HG03097 (cell line): ENCODE data around the gene CCDC148.
"Not testable (repeated sequence)": the region's sequence is repeated elsewhere in the genome, so short reads cannot be mapped to it uniquely, and the experiment has no call there.

Experiments used
- ATAC-seq: cut with Tn5 transposase; IDR thresholded peaks from one replicate; pipeline ENCODE4 v1.9.1; 2021; ENCODE audit not compliant: unreplicated experiment, low FRiP score

The CCDC148 gene

DNA sequence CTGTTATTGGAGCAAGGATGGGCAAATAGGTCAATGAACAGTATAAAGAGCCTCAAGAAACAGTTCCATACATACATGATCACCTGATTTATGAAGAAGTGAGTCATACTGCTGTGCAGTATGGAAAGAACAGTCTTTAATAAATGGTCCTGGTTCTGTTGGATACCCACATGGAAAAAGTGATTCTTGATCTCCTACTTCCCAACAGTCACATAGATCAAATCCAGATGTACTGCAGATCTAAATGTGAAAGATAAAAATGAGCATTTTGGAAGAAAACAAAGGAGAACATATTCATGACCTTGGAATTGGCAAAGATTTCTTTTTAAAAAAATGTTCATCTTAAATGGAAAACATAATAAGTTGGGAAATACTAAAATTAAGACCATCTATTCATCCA lies 75.8 kb downstream of the CCDC148 start:
- no peak for ATAC-seq

DNA sequence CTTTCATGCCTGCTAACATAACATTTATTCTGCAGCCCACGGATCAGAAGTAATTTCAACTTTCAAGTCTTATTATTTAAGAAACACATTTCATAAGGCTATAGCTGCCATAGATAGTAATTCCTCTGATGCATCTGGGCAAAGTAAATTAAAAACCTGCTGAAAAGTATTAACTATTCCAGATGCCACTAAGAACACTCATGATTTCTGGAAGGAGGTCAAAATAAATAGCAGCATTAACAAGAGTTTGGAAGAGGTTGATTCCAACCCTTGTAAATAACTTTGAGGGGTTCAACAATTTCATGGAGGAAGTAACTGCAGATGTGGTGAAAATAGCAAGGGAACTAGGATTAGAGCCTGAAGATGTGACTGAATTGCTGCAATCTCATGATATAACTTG lies 77.6 kb downstream of the CCDC148 start:
- ATAC-seq, result no peak

DNA sequence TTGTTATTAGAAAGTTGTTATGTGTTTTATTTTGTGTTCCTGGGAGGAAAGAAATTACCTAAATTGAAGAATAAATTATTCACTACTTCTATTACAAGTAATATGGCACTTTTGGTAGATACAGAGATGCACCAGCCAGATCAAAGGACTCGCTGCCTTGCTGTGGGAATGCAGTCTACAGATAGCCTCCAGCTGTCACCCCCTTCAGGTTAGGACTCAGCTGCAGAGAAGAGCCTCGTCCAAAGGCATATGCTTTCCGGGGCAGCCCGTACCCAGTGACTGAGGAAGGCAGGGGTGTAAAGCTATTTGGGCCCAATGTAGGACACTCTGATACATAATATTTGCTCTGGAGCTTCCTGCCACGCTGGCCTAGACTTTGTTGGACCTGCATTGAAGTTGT lies 90.2 kb downstream of the CCDC148 start:
- no peak for ATAC-seq

DNA sequence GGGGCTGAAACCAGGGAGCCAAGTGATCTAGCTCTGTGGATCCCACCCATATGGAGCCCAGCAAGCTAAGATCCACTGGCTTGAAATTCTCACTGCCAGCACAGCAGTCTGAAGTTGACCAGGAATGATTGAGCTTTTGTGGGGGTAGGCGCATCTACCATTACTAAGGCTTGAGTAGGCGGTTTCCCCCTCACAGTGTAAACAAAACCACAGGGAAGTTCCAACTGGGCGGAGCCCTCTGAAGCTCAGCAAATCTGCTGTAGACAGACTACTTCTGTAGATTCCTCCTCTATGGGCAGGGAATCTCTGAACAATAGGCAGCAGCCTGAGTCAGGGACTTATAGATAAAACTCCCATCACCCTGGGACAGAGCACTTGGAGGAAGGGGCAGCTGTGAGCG lies 96.7 kb downstream of the CCDC148 start:
- ATAC-seq, result no peak

DNA sequence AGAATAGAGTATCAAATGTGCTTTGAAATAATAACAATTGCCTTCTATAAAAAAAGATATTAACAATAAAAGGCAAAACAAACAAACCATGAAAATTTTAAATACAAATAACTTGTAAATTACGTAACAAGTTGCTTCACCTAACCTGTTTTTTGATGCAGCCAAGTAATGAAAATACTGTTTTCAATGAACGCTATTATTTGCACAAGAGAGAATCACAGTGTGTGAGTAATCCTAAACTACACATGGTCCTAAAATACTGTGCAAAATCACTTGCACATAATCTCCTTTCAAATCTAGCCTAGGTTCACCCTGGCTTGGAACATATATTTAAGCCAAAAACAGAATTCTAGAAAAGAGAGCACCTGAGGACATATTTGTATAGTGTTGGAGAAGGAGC lies 98.9 kb downstream of the CCDC148 start:
- no peak for ATAC-seq

DNA sequence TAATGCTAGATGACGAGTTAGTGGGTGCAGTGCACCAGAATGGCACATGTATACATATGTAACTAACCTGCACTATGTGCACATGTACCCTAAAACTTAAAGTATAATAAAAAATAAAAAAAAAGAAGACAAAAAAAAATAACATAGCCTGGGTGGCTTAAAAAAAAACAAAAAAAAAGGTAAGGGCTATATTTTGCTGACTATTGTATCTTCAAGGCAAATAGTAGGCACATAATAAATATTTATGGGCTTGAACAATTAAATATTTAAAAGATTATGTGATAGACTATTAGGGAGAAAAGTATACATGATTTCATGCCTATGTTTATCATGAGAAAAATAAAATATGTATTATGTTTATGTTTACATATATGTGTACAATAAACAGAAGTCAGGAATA lies 99.4 kb downstream of the CCDC148 start:
- ATAC-seq, result no peak

DNA sequence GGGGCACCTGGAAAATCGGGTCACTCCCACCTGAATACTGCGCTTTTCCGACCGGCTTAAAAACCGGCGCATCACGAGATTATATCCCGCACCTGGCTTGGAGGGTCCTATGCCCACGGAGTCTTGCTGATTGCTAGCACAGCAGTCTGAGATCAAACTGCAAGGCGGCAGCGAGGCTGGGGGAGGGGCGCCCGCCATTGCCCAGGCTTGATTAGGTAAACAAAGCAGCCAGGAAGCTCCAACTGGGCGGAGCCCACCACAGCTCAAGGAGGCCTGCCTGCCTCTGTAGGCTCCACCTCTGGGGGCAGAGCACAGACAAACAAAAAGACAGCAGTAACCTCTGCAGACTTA lies 105.1 kb downstream of the CCDC148 start:
- not testable (repeated sequence) for ATAC-seq

DNA sequence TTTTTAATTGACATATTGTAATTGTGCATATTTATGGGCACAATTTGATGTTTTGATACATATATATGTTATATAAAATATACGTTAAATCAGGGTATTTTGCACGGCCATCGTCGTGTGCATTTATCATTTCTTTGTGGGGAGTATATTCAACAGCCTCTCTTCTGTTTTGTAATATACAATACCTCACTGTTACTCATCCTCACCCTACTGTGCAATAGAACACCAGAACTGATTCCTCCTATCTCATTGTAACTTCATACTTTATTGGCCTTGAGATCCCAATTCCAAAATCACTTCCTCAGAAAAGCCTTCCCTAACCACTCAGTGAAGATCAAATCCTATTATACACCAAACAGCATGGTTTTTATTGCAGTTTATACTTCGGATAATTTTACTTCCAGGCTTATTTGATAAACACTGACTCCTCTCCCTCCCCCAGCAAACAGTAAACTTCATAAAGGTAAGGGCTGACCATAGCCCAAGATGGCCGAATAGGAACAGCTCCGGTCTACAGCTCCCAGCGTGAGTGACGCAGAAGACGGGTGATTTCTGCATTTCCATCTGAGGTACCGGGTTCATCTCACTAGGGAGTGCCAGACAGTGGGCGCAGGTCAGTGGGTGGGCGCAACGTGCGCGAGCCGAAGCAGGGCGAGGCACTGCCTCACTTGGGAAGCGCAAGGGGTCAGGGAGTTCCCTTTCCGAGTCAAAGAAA lies 105.6 kb downstream of the CCDC148 start:
- ATAC-seq, result not testable (repeated sequence)

DNA sequence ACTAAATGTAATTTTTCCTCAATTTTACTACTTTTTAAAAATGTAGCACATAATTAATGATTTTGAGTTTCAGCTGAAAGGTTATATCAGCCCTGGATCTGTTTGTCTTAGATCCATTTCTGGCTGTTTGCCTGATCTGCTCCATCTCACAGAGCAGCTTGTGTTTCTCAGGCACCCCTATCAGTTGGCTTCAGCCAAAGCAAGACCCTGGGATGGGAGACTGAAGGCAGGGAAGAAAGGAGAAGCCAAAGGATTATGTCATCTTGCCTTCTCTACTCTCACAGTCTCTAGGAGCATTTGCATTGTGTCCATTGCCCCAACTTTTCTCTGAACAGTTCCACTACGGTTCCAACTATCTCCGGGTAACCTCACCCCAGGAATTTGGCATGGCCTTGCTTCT lies 110.5 kb downstream of the CCDC148 start:
- no peak for ATAC-seq

DNA sequence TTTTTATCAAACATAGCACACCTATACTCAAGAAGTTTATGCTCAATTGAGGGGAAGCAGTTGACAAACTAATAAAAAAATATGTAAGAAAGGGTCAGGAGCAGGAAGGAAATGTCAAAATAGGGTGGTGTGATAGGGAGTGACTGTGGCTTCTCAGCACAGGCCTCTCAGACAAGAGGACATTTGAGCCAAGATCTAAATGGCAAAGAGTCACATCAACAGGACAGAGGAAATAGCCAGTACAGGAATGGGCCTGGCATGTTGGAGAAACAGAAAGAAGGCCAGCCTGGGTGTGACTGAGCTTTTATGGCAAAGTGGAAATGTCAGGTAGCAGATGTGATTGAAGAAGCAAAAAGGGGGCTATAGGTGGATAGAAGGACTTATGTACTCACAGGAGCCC lies 117.0 kb downstream of the CCDC148 start:
- ATAC-seq, result no peak

DNA sequence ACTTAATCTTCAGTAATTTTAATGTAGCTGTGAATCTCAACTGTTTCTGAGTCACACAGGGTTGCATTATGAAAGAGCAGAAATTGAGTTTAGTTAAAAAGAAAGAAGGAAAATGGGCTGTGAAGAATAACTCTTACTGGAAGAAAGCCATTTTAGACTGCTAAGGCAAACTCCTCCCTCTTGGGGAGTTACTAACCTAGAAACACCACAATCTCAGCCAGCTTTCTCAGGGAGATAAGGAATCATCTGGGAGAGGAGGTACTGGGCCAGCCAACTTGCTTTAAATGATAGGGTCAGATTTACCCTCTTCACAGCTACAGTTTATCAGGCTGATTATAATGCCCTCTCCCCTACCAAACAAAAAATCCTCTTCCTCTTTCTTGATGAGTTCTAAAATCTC lies 119.5 kb downstream of the CCDC148 start:
- ATAC-seq, result no peak

DNA sequence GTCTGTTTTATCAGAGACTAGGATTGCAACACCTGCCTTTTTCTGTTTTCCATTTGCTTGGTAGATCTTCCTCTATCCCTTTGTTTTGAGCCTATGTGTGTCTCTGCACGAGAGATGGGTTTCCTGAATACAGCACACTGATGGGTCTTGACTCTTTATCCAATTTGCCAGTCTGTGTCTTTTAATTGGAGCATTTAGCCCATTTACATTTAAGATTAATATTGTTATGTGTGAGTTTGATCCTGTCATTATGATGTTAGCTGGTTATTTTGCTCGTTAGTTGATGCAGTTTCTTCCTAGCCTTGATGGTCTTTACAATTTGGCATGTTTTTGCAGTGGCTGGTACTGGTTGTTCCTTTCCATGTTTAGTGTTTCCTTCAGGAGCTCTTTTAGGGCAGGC lies 124.8 kb downstream of the CCDC148 start:
- not testable (repeated sequence) for ATAC-seq

DNA sequence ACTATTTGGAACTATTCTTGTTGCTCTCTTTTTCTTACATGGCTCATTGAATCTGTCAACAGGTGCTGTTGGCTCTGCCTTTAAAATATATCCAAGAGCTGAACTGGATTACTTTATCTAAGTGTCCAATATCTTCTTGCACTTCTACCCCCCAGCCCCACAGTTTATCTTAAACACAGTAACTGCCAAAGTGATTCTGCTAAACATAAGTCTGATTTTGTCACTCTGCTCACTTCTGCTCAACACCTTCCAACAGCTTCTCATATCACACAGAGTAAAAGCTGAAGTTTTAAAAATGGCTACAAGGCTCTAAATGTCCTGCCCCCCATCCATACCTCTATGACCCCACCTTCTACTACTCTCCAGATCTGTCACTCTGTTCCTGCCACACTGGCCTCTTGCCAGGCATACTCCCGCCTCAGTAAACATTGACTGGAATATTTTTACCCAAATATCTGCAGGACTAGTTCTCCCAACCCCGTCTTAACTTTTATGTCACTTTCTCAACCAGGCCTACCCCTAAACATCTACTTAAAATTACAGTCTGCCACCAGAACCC lies 130.7 kb downstream of the CCDC148 start:
- no peak for ATAC-seq

DNA sequence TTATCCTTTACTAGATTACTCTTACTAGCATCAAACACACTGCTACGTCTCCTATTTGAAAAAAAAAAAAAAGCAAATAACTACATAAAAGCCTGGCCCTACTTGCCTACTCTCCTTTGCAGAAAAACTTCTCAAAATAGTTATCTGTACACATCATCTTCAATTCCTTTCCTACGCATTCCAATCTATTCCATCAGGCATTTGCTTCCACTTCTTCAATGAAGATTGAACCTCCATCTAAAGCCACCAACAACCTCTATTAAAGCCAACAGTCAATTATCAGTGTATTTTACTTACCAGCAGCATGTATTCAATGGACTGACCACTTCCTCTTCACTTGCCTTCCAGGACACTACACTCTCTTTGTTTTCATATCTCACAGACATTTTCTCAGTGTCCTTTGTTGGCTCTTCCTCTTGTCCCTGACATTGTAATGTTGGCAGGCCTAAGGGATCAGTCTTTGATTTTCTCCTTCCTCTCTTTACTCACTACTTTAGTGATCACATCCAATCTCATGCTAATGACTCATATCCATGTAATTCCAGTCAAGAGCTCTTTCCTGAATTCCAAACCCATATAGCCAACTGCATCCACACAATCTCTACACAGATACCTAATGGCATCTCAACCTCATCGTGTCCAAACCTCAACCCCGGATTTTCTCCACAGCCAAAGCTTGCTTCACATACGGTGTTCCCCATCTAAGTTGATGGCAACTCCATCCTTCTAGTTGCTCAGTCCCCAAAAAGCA lies 131.3 kb downstream of the CCDC148 start:
- ATAC-seq, result no peak

DNA sequence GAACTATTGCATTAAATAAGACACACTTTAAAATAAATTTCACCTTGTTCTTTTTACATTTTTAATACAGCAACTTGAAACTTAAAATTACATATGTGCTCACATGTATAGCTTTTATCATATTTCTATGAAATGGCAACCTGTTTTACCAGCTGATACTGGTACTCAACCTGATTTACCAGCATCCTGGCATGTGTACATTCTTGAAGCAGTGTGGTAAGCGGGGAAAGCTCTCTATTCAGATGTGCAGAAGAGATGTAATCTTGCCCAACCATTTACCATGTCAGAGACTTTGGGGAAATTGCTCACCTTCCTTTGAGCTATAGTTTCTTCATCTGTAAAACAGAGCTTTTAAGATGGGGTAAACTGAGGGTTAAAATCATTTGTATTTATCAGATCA lies 133.2 kb downstream of the CCDC148 start:
- no peak for ATAC-seq

DNA sequence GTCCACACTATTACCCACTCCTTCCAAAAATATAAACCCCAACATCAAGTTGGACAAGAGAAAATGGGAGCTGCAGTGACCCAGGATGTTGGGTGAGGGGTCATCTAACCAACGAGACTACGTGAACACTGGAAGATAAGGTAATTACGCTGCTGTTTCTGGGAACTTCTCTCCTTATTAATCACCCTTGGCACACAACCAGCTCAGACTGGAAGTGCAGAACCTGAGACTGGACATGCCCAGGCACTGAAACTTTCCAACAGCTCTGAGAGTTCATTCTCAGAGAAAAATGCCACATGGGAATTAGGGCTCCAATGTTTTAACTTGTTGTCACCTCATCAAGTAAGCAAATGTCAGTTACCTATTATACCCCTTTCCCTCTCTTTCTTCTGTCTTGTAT lies 135.3 kb downstream of the CCDC148 start:
- ATAC-seq, result no peak

DNA sequence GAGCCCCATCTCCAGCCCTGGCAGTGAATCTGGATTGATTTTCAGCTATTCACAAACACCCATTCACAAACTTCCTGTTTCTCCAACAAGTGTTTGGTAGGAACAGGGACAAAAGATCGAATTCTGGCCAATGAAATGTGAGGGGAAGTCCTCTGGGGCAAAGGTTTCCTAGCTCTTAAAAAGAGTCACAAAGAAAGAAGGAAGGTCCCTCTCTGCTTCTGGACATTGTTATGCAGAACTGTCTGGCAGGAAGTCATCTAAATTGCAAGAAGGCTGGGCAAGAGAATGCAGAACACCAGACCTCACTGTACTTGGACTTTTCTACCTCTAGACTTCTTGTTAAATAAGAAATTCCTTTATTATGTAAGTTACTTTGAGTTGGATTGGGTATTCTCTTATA lies 137.3 kb downstream of the CCDC148 start:
- no peak for ATAC-seq

DNA sequence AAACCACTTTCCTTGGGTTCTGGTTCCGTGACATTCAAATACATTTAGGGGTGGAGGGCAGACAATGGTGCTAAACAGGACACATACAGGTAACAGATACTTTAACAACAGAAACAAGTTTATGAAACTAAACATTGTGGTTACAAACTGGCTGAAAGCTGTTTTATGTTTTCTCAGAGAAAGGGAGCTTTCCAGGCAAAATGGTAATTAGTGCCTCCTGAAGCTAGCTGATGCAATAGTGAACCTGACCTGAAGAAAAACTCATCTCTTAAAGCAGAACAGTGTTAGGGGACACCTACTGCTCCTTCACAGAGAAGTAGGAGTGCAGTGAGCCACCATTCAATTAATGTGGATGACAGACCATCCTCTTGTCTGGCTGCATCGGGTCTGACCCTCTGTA lies 138.9 kb downstream of the CCDC148 start:
- ATAC-seq, result peak; percentile 52

DNA sequence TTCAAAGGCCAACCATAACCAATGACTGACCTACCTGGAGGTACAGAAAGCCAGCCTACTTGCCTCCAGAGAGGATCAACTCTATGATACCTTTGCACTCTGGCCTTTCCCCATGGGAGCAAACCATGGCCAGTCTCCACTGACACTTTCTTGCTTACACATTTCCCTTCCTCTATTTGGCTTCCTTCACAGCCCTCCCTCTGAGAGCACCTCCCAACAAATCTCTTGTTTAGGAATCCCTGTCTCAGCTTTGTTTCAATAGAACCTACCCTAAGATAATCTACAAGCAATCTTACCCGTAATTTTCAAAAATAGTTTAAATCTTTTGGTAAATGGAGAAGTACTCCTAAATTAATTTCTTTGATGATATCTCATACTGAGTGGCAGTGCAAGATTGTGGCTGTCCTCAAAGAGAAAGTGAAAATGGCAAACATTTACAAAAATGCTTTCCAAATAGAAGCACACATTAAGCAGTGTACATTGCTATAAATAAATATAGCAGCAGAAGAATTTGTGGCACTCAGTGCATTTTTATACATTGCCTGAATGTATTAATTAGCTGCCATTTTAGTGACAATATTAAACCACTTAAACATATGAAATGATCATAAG lies 140.6 kb downstream of the CCDC148 start:
- no peak for ATAC-seq

DNA sequence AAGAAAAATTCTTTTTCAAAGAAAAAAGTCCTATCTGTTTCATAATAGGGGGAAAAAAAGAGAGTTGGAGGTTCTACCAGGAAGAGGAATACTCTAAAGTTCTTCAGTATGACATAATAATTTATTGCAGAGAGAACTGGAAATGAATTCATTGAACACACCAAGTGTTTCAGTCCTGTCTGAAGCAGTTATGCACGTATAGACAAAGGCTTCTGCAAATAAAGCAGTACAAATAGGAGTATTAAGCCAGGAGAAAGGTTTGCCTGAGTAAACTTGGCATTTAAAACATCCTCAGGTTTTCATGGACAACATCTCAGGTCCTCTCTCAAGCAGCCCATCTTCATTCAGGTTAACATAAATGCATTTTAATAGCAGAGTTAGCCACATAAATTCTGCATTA lies 141.6 kb downstream of the CCDC148 start:
- no peak for ATAC-seq

DNA sequence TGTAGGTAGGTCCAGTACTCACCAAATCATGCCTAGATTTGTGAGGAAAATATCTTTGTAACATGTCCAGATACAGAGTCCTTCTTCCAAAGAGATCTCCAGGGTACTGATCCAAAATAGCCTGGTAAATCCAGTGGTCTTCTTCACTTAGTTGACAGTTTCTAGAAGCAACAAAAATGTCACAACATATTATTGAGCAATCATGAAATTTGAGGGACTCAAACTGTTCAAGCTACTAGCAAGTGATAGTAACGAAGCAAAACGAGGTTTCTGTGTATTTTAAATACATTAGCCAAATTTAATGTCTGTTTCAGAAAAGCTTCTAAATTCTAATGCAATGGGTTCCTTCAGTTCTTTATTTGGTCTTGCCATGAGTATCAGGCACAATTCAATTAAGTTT lies 142.8 kb downstream of the CCDC148 start:
- ATAC-seq, result no peak

DNA sequence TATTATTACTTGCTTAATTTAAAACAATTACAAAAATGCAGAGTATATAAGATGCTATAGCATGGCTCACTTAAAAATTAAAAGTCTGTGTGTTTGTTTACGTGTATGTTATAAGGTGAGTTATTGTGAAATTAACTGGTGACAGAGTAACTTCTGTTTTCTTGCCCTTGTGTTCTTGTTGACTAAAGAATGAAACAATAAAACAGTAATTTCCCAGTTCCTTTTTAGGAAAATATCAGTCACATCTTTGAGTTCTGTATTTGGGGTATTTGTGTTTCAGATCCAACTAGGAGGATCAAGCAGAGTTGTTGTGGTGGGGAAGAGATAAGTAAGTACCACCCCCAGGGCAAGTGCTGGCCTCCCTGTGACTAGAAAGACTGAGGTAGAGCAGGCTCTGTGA lies 143.6 kb downstream of the CCDC148 start:
- no peak for ATAC-seq
